ENCODE data around the gene COLEC11.

Gene COLEC11

GRCh38 chr2:3639015-3639630 is 44.2 kb downstream of the COLEC11 start (continued):
- TF ChIP-seq, protein P1, sequence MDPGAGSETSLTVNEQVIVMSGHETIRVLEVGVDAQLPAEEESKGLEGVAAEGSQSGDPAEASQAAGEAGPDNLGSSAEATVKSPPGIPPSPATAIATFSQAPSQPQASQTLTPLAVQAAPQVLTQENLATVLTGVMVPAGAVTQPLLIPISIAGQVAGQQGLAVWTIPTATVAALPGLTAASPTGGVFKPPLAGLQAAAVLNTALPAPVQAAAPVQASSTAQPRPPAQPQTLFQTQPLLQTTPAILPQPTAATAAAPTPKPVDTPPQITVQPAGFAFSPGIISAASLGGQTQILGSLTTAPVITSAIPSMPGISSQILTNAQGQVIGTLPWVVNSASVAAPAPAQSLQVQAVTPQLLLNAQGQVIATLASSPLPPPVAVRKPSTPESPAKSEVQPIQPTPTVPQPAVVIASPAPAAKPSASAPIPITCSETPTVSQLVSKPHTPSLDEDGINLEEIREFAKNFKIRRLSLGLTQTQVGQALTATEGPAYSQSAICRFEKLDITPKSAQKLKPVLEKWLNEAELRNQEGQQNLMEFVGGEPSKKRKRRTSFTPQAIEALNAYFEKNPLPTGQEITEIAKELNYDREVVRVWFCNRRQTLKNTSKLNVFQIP (CRISPR knock-in tag; IDR thresholded peaks at IDR 0.05; ENCODE audit: borderline replicate concordance, low read depth): no peak
- no peak for TF ChIP-seq ARNTL (CRISPR knock-in tag; IDR thresholded peaks at IDR 0.05; ENCODE audit: borderline replicate concordance, low read depth)

DNA sequence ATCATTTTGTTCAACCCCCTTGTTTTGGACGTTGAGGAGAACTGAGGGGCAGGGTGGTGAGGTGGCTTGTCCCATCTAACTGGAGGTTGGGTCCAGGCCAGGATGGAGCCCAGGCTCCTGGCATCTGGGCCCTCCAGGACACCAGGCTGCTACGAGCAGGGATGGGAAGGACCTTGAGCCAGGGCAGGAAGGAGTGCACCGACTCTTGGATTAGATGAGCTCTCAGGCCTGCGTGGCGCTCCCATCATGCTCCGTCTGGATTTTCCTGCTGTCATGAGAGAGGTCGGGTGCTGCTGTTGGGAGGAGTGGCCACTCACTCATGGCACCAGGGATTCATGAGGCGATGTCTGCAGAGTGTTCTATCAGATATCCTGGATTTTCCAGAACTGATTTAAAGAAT is 44.7 kb downstream of the COLEC11 start:
- no peak for ATAC-seq
- no peak for TF ChIP-seq ZNF8 (CRISPR knock-in tag; IDR thresholded peaks at IDR 0.05)
- no peak for TF ChIP-seq TSHZ2 (CRISPR knock-in tag; IDR thresholded peaks at IDR 0.05)
- TF ChIP-seq CSRNP3 (CRISPR knock-in tag; IDR thresholded peaks at IDR 0.05): no peak
- TF ChIP-seq TOX (CRISPR knock-in tag; IDR thresholded peaks at IDR 0.05; ENCODE audit: borderline replicate concordance): no peak
- TF ChIP-seq ISL1 (CRISPR knock-in tag; IDR thresholded peaks at IDR 0.05): no peak
- no peak for TF ChIP-seq ARNTL (CRISPR knock-in tag; IDR thresholded peaks at IDR 0.05; ENCODE audit: borderline replicate concordance, low read depth)
- TF ChIP-seq CREB5 (CRISPR knock-in tag; IDR thresholded peaks at IDR 0.05; ENCODE audit: low read depth): no peak
- no peak for TF ChIP-seq PATZ1 (CRISPR knock-in tag; IDR thresholded peaks at IDR 0.05; ENCODE audit: borderline replicate concordance)
- no peak for TF ChIP-seq RARB (CRISPR knock-in tag; IDR thresholded peaks at IDR 0.05)
- no peak for TF ChIP-seq OSR1 (CRISPR knock-in tag; IDR thresholded peaks at IDR 0.05)
- no peak for TF ChIP-seq ZNF70 (CRISPR knock-in tag; IDR thresholded peaks at IDR 0.05)
- TF ChIP-seq SNAI2 (CRISPR knock-in tag; IDR thresholded peaks at IDR 0.05): no peak
- no peak for TF ChIP-seq CSDC2 (CRISPR knock-in tag; IDR thresholded peaks at IDR 0.05)
- TF ChIP-seq, protein P1 (CRISPR knock-in tag; IDR thresholded peaks at IDR 0.05; ENCODE audit: borderline replicate concordance, low read depth): no peak
- TF ChIP-seq ZNF565 (CRISPR knock-in tag; conservative IDR thresholded peaks at IDR 0.05; ENCODE audit: low read depth): no peak
- no peak for TF ChIP-seq ZFP3 (CRISPR knock-in tag; IDR thresholded peaks at IDR 0.05)
- TF ChIP-seq PPARA (CRISPR knock-in tag; IDR thresholded peaks at IDR 0.05; ENCODE audit: borderline replicate concordance): no peak

DNA sequence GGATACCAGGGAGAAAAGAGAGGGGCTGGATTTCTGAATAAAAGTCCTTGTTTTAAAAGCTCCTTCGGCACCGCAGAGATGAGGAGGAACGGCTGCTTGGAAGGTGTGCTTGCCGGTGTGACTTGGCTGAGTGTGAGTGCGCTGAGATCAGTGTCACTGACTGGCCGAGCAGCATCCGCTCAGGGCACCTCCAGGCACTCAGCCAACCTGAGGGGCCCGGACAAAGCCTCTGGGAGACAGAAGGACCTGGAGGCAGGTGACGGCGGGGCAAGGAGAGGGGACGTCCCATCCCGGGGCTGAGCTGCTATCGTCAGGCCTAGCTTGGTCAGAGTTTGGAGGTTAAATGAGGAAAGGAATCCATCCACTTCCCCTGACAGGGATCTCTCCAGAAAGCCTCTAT is 46.3 kb downstream of the COLEC11 start:
- TF ChIP-seq ESRRG (CRISPR knock-in tag; IDR thresholded peaks at IDR 0.05): no peak
- no peak for TF ChIP-seq TCF4 (CRISPR knock-in tag; IDR thresholded peaks at IDR 0.05; ENCODE audit: borderline replicate concordance)
- no peak for TF ChIP-seq CREB5 (CRISPR knock-in tag; IDR thresholded peaks at IDR 0.05; ENCODE audit: low read depth)
- TF ChIP-seq OSR1 (CRISPR knock-in tag; IDR thresholded peaks at IDR 0.05): no peak
- TF ChIP-seq PATZ1 (CRISPR knock-in tag; IDR thresholded peaks at IDR 0.05; ENCODE audit: borderline replicate concordance): no peak
- no peak for TF ChIP-seq ZNF8 (CRISPR knock-in tag; IDR thresholded peaks at IDR 0.05)
- no peak for ATAC-seq
